Epidermal melanocyte (primary cell): ENCODE data around the gene PPFIA1.

Experiments used
- DNase-seq: peaks from one replicate; pipeline ENCODE4 v3.0.0; 2011; ENCODE audit warnings: low spot score; ENCODE audit not compliant: insufficient read length

Gene PPFIA1

GRCh38 chr11:70411713-70412452 is 141.4 kb downstream of the PPFIA1 start:
- no peak for DNase-seq

GRCh38 chr11:70413151-70413550 is 142.7 kb downstream of the PPFIA1 start:
- DNase-seq: no peak

GRCh38 chr11:70414341-70415100 is 144.0 kb downstream of the PPFIA1 start:
- no peak for DNase-seq

GRCh38 chr11:70415191-70415590 is 144.7 kb downstream of the PPFIA1 start:
- no peak for DNase-seq

- no peak for DNase-seq
These were observed 145.3 kb downstream of the PPFIA1 start for GRCh38 chr11:70415642-70416395.

GRCh38 chr11:70416881-70417280 is 146.4 kb downstream of the PPFIA1 start:
- DNase-seq: no peak

GRCh38 chr11:70418130-70418529 is 147.6 kb downstream of the PPFIA1 start:
- DNase-seq: no peak

GRCh38 chr11:70419307-70420007 is 149.0 kb downstream of the PPFIA1 start:
- no peak for DNase-seq

GRCh38 chr11:70420008-70420464 is 149.5 kb downstream of the PPFIA1 start:
- DNase-seq: no peak

GRCh38 chr11:70420496-70420895 is 150.0 kb downstream of the PPFIA1 start:
- DNase-seq: no peak

GRCh38 chr11:70421123-70421522 is 150.6 kb downstream of the PPFIA1 start:
- no peak for DNase-seq

- no peak for DNase-seq
These were observed 152.4 kb downstream of the PPFIA1 start for GRCh38 chr11:70422692-70423522.

GRCh38 chr11:70423523-70424505 is 153.3 kb downstream of the PPFIA1 start:
- no peak for DNase-seq

- no peak for DNase-seq
These were observed 154.4 kb downstream of the PPFIA1 start for GRCh38 chr11:70424765-70425344.

- DNase-seq: no peak
These were observed 156.9 kb downstream of the PPFIA1 start for GRCh38 chr11:70427436-70427835.

- DNase-seq: no peak
These were observed 158.4 kb downstream of the PPFIA1 start for GRCh38 chr11:70428701-70429427.

- no peak for DNase-seq
These were observed 158.9 kb downstream of the PPFIA1 start for GRCh38 chr11:70429428-70429705.

GRCh38 chr11:70429724-70430521 is 159.4 kb downstream of the PPFIA1 start:
- DNase-seq: no peak
